Cardiac muscle cell (in vitro differentiated cells and primary cell): ENCODE results near the gene POU6F2. TPM values are rescaled to one million over a fixed set of nuclear protein-coding genes. Genes with fewer than 3 reads are reported as not detected.

Experiments used
- DNase-seq, 2 donors: peaks; one replicate each; pipeline versions ENCODE4 v3.0.0 to v3.0.0-alpha.2; 2010 to 2017; ENCODE audit warnings: low read depth in 1 of 2, low spot score in 1 of 2
- H3K27ac ChIP-seq: fragments of 200-600 bp; sonication (generic); 2 replicates; pipeline ENCODE4 v1.5.1; 2016
- H3K27me3 ChIP-seq: fragments of 200-600 bp; sonication (generic); 2 replicates; pipeline ENCODE4 v1.6.0; 2016; ENCODE audit warnings: control low read depth
- H3K36me3 ChIP-seq: fragments of 200-600 bp; sonication (generic); 2 replicates; pipeline ENCODE4 v1.5.1; 2016; ENCODE audit warnings: control low read depth
- H3K4me1 ChIP-seq: fragments of 200-600 bp; sonication (generic); 2 replicates; pipeline ENCODE4 v1.8.1; 2017; ENCODE audit warnings: low read depth, mild to moderate bottlenecking, mixed run types
- H3K4me3 ChIP-seq: fragments of 200-600 bp; sonication (generic); 2 replicates; pipeline ENCODE4 v1.5.1; 2016; ENCODE audit warnings: mild to moderate bottlenecking
- H3K9me3 ChIP-seq: fragments of 200-600 bp; sonication (generic); 2 replicates; pipeline ENCODE4 v1.5.1; 2017; ENCODE audit warnings: low read depth, mild to moderate bottlenecking, control low read depth
- CTCF ChIP-seq: IDR thresholded peaks from 2 replicates; pipeline ENCODE4 v1.5.1; 2012; ENCODE audit warnings: low read depth, mild to moderate bottlenecking, low read length
- polyA plus RNA-seq: library from polyadenylated mRNA; unstranded; fragments of >200 nt; fragmentation: Nextera tagmentation; extraction: Ambion mirVana; gene quantifications from 2 replicates; pipeline ENCODE4 v1.2.1, GENCODE V29; 2016
- total RNA-seq: library from RNA; depleted of rRNA; stranded (reverse); fragments of >200 nt; gene quantifications from 2 replicates; pipeline ENCODE4 v1.2.3, GENCODE V29; 2016

The POU6F2 gene
- total and polyA plus RNA-seq, 2 experiments from 2014 or later: 1.7 to 3.6 TPM

GRCh38 chr7:39468808-39469374 lies 491.2 kb downstream of the POU6F2 start:
- Histone ChIP-seq H3K9me3 (no peaks in the 10 kb centered on the region), H3K4me1 (no peaks in the 10 kb centered on the region), H3K4me3 (no peak overlapping the region), H3K36me3 (no peaks in the 10 kb centered on the region), H3K27ac (no peak overlapping the region), H3K27me3 (no peaks in the 10 kb centered on the region)
- no peak for DNase-seq
- TF ChIP-seq CTCF: no peak

- Histone ChIP-seq H3K36me3 (no peaks in the 10 kb centered on the region), H3K4me1 (no peaks in the 10 kb centered on the region), H3K4me3 (no peak overlapping the region), H3K27ac (no peak overlapping the region), H3K9me3 (no peaks in the 10 kb centered on the region), H3K27me3 (no peaks in the 10 kb centered on the region)
- DNase-seq: no peak
- TF ChIP-seq CTCF: no peak
These were observed 503.2 kb downstream of the POU6F2 start for GRCh38 chr7:39480901-39481300.

GRCh38 chr7:39488467-39489393 lies 511.0 kb downstream of the POU6F2 start:
- TF ChIP-seq CTCF: no peak
- DNase-seq: no peak
- Histone ChIP-seq H3K4me1 (no peaks in the 10 kb centered on the region), H3K9me3 (no peaks in the 10 kb centered on the region), H3K4me3 (no peak overlapping the region), H3K36me3 (no peaks in the 10 kb centered on the region), H3K27ac (no peak overlapping the region), H3K27me3 (no peaks in the 10 kb centered on the region)

GRCh38 chr7:39490296-39490695 lies 512.6 kb downstream of the POU6F2 start:
- Histone ChIP-seq H3K4me3 (no peak overlapping the region), H3K36me3 (no peaks in the 10 kb centered on the region), H3K27me3 (no peaks in the 10 kb centered on the region), H3K27ac (no peak overlapping the region), H3K4me1 (no peaks in the 10 kb centered on the region), H3K9me3 (no peaks in the 10 kb centered on the region)
- no peak for DNase-seq
- no peak for TF ChIP-seq CTCF

- no peak overlapping the region for H3K4me3 ChIP-seq
- H3K9me3 ChIP-seq: no peaks in the 10 kb centered on the region
- H3K27ac ChIP-seq: no peak overlapping the region
- DNase-seq: no peak
- no peaks in the 10 kb centered on the region for H3K27me3 ChIP-seq
- H3K4me1 ChIP-seq: no peaks in the 10 kb centered on the region
- TF ChIP-seq CTCF: no peak
- H3K36me3 ChIP-seq: no peaks in the 10 kb centered on the region
These were observed 516.2 kb downstream of the POU6F2 start for GRCh38 chr7:39493934-39494333.
